ENCODE results near the gene RABEPK. TPM values are rescaled to one million over a fixed set of nuclear protein-coding genes. Genes with fewer than 3 reads are reported as not detected.
"Not testable (repeated sequence)": the region's sequence is repeated elsewhere in the genome, so short reads cannot be mapped to it uniquely, and the experiment has no call there.

Gene RABEPK, protein sequence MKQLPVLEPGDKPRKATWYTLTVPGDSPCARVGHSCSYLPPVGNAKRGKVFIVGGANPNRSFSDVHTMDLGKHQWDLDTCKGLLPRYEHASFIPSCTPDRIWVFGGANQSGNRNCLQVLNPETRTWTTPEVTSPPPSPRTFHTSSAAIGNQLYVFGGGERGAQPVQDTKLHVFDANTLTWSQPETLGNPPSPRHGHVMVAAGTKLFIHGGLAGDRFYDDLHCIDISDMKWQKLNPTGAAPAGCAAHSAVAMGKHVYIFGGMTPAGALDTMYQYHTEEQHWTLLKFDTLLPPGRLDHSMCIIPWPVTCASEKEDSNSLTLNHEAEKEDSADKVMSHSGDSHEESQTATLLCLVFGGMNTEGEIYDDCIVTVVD
- total RNA-seq, result 20.5 and 30.9 TPM in 2 replicates

DNA sequence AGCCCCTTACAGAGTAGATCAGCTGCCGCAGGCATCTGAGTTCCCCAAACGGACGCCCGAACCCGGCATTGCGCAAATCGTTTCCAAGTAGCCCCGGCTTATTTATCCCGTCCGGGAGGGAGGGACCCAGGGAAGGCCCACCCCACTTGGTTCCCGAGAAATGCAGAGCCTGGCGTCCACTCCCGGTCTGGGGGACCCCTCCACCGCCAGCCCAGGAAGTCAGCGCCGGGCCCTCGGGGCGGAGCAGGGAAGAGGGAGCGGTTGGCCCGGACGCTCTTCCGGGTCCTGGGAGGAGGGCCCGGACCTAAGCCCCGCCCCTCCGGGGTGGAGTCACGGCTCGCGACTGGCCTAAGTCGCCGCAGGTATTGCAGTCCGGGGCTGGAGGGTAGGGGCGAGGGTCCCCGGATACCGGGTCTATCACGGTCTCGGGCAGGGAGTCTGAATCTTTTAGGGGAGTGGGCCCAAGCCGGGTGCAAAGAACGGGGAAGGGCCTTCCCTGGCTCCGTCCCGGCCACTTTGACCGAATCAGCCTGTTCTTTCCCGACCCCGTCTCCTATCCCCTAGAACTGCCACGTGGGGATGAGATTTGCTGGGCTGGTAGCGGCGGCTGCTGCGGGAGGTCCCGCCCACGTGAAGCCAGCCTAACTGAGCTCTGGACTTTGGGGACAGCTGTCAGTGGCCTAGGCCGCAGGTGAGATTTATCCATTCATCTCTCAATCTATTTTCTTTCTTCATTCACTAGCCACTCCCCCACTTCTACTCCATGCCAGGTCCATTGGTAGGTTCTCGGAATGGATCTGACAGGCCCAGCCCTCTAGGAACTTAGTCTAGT is at the start of gene RABEPK:
Gene RABEPK, plus strand, starts transcription at position 327 of the 832 bp plus-strand sequence. CDS start 2,472 bp downstream, outside the sequence.
- peak; percentile 83 for DNase-seq (ENCODE audit: low read depth)

DNA sequence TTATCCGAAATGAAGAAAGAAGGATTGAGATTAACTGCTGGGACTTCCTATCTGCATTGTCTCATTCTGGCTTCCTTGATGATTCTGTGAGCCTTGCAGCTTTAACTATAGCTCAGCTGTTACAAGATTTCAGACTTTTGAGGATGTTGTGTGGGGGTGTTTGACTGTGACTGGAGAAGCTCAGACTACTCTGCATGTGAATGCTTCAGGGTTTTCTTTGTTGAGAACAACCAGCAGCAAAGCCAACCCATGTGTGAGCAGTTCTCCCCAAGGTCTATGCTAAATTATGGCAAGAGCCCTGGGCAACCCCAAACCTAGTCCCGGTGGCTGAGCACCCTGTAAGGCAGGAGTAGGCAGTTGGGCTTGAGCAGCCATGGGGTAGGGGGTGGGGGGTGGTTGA is 48.6 kb upstream of the RABEPK start:
- no peak for DNase-seq (ENCODE audit: low read depth)

- no peak for DNase-seq (ENCODE audit: low read depth)
These were observed 46.5 kb upstream of the RABEPK start for GRCh38 chr9:125153712-125154367.

GRCh38 chr9:125156551-125156950 is 43.8 kb upstream of the RABEPK start:
- DNase-seq (ENCODE audit: low read depth), result no peak

DNA sequence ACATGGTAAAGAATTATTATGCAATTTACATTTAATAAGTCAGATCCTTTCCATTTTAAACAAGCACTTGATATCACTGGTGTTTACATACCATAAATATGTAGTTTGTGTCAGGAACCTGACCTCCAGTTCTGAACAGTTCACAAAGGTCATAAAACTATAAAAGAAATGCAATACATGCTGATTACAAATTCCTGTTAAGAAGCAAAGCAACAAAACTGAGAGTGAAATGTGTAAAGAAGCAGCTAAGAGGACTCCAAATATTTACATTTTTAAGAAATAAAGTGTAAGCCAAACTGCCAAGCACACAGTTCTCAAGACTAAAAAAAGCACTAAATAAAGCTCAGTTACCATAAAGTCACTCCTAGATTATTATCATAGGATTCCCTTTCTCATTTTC is 39.6 kb upstream of the RABEPK start:
- no peak for DNase-seq (ENCODE audit: low read depth)

DNA sequence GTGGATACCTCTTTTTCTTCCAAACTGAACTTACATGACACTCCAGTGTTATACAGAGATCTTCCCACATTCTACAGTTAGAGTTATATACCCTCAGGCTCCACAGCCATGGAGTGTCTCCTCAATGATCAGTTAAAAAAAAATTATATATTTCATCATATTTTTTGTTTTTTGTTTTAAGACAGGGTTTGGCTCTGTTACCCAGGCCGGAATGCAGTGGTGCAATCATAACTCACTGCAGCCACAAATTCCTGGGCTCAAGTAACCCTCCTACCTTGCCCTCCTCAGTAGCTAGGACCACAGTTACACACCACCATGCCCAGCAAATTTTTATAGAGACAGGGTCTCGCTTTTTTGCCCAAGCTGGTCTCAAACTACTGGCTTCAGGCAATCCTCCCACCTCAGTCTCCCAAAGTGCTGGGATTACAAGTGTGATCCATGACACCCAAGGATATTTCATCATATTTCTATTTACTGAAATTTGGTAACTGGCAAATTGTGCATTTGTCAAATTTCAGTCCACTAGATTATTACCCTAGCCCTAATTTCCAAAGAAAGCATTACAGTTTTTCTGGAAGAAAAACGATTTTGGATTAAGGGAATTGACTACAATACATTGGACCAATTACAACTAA is 38.9 kb upstream of the RABEPK start:
- peak; percentile 29 for DNase-seq (ENCODE audit: low read depth)

GRCh38 chr9:125162891-125163290 is 37.5 kb upstream of the RABEPK start:
- DNase-seq (ENCODE audit: low read depth), result not testable (repeated sequence)

GRCh38 chr9:125166762-125167161 is 33.6 kb upstream of the RABEPK start:
- no peak for DNase-seq (ENCODE audit: low read depth)

DNA sequence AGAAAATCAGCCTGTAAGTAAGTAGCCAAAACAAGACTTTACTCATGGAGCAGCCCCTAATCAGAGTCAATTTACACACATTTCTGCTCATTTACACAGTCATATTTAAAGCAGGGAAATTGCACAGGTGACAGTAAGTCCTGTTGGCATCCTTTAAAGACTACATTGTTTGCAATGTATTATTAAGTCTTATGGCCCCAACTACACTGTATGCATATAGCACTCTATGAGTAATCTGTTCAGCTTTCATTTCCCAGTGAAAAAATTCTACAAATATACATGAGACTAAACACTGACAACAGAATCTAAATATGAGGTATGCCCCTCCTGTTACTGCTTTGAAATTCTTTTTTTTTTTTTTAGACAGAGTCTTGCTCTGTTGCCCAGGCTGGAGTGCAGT is 30.4 kb upstream of the RABEPK start:
- no peak for DNase-seq (ENCODE audit: low read depth)

DNA sequence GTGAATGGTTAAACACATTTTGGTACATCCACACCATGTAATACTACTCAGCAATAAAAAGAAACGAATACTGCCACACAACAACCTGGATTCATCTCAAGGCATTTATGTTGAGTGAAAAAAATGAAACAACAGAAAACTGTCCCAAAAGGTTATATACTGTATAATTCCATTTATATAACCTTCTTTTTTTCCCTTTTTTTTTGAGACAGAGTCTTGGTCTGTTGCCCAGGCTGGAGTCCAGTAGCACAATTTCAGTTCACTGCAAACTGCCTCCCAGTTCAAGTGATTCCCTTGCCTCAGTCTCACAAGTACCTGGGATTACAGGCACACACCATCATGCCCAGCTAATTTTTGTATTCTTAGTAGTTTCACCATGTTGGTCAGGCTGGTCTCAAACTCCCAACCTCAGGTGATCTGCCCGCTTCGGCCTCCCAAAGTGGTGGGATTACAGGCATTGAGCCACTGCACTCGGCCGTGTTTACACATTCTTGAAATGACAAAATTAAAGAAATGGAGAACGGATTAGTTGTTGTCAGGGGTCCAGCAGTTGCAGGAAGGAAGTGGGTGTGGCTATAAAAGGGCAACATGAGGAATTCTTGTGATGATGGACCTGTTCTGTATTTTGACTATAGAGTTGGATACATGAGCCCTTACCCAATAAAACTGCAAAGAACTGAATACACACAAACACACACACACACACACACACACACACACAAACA is 28.1 kb upstream of the RABEPK start:
- DNase-seq (ENCODE audit: low read depth), result no peak

GRCh38 chr9:125176636-125177035 is 23.7 kb upstream of the RABEPK start:
- DNase-seq (ENCODE audit: low read depth), result no peak

DNA sequence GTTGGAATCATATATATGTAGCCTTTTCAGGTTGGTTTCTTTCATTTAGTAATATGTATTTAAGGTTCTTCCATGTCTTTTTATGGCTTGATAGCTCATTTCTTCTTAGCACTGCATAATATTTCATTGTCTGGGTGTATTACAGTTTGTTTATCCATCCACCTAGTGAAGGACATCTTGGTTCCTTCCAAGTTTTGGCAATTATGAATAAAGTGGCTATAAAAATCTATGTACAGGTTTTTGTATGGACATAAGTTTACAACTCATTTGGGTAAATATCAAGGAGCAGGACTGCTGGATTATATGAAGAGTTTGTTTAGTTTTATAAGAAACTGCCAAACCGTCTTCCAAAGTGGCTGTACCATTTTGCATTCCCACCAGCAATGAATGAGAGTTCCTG is 22.5 kb upstream of the RABEPK start:
- DNase-seq (ENCODE audit: low read depth), result no peak

DNA sequence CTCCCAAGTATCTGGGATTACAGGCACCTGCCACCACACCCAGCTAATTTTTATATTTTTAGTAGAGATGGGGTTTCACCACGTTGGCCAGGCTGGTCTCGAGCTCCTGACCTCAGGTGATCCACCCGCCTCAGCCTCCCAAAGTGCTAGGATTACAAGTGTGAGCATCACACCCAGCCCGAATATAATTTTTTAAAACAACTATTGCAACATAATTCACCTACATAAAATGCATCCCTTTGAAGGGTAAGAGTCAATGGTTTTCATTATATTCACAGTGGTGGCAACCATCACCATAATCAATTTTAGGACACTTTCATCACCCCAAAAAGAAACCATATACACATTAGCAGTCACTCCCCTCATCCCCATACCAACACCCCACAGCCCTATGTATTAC is 20.6 kb upstream of the RABEPK start:
- not testable (repeated sequence) for DNase-seq (ENCODE audit: low read depth)

DNA sequence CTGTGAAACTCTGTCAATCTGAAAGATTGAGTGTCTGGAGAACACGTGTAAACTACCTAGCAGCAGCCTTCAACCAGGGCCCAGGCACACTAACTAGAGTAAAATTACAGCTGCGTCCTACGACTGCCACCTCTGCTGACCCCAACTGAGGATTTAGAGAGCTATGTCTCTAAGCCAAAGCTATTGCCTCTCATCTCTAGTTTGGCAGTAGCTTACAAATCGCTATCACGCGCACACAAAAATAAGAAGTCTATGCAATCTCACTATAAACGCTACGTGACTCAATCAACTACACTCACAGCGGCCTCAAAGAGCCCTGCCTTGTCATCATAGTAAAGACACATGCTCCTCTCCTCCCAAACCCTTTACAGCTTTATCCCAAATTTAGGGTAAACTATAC is 19.5 kb upstream of the RABEPK start:
- no peak for DNase-seq (ENCODE audit: low read depth)

- DNase-seq (ENCODE audit: low read depth), result not testable (repeated sequence)
These were observed 18.6 kb upstream of the RABEPK start for GRCh38 chr9:125181756-125182155.

DNA sequence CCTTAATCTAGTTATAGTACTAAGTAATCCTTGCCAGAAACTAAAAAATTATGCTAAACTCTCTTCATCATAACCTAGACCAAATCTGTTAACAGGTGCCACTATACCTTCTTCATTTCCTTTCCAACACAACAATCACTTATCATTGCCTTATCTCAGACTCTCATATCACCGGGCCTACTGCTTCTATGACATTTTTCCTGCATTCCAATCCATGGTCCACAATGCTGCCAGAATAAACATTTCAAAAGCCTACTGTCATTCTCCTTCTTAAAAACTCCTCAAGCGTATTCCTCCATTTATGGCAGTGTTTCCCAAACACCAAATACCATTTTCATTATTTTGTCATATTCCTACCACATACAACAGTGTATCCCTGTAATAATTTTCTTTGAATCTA is 17.3 kb upstream of the RABEPK start:
- no peak for DNase-seq (ENCODE audit: low read depth)

GRCh38 chr9:125183561-125183960 is 16.8 kb upstream of the RABEPK start:
- DNase-seq (ENCODE audit: low read depth), result no peak

DNA sequence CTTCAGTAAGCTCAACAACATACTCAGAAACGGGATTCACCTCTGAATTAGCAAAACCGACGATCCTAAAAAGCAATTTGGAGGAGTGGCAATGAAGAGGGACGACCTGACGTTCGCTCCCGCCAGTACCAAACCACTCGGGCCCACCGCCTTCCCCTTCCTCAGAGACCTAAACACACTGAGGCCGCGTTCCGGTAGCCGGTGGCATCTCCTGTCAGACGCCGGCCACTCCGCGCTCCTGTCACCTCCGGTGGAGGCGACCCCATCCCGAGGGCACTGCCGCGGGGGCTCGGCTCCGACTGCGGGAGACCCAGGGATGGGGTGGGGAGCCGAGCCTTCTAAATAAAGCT is 11.4 kb upstream of the RABEPK start:
- no peak for DNase-seq (ENCODE audit: low read depth)

- peak; percentile 86 for DNase-seq (ENCODE audit: low read depth)
These were observed 10.7 kb upstream of the RABEPK start, which contains the start of gene PPP6C for GRCh38 chr9:125189361-125190289. Gene PPP6C, minus strand, starts transcription at chr9:125189803. Its CDS starts 85 bp downstream, at chr9:125189718.

GRCh38 chr9:125190361-125190801 is 10.0 kb upstream of the RABEPK start:
- peak; percentile 16 for DNase-seq (ENCODE audit: low read depth)
